ENCODE measurements around the gene PTPRR.

The PTPRR gene

GRCh38 chr12:70618371-70618770 is 302.2 kb downstream of the PTPRR start:
- ATAC-seq, result no peak

GRCh38 chr12:70617450-70617849 is 303.1 kb downstream of the PTPRR start:
- no peak for ATAC-seq
- TF ChIP-seq POU6F1 (CRISPR knock-in tag; IDR thresholded peaks at IDR 0.05; ENCODE audit: borderline replicate concordance, low read depth) (no peak), ZC3H10 (CRISPR knock-in tag; IDR thresholded peaks at IDR 0.05) (no peak), CREB5 (CRISPR knock-in tag; IDR thresholded peaks at IDR 0.05; ENCODE audit: low read depth) (no peak), CSDC2 (CRISPR knock-in tag; IDR thresholded peaks at IDR 0.05) (no peak), PPARA (CRISPR knock-in tag; IDR thresholded peaks at IDR 0.05; ENCODE audit: borderline replicate concordance) (no peak), ZNF8 (CRISPR knock-in tag; IDR thresholded peaks at IDR 0.05) (no peak), ISL1 (CRISPR knock-in tag; IDR thresholded peaks at IDR 0.05) (no peak), ZNF70 (CRISPR knock-in tag; IDR thresholded peaks at IDR 0.05) (no peak), OSR1 (CRISPR knock-in tag; IDR thresholded peaks at IDR 0.05) (no peak), TCF4 (CRISPR knock-in tag; IDR thresholded peaks at IDR 0.05; ENCODE audit: borderline replicate concordance) (no peak), GLIS3 (CRISPR knock-in tag; IDR thresholded peaks at IDR 0.05) (no peak), TSHZ2 (CRISPR knock-in tag; IDR thresholded peaks at IDR 0.05) (no peak), BACH2 (CRISPR knock-in tag; IDR thresholded peaks at IDR 0.05; ENCODE audit: borderline replicate concordance) (no peak), CSRNP3 (CRISPR knock-in tag; IDR thresholded peaks at IDR 0.05) (no peak)

More at GRCh38 chr12:70618371-70618770, 302.2 kb downstream of the PTPRR start:
- TF ChIP-seq ZC3H10 (CRISPR knock-in tag; IDR thresholded peaks at IDR 0.05) (no peak), ZFP30 (CRISPR knock-in tag; IDR thresholded peaks at IDR 0.05) (no peak), POU6F1 (CRISPR knock-in tag; IDR thresholded peaks at IDR 0.05; ENCODE audit: borderline replicate concordance, low read depth) (no peak), PPARA (CRISPR knock-in tag; IDR thresholded peaks at IDR 0.05; ENCODE audit: borderline replicate concordance) (no peak), ISL1 (CRISPR knock-in tag; IDR thresholded peaks at IDR 0.05) (no peak), ZNF70 (CRISPR knock-in tag; IDR thresholded peaks at IDR 0.05) (no peak), ZNF565 (CRISPR knock-in tag; conservative IDR thresholded peaks at IDR 0.05; ENCODE audit: low read depth) (no peak), ZFP3 (CRISPR knock-in tag; IDR thresholded peaks at IDR 0.05) (no peak), PATZ1 (CRISPR knock-in tag; IDR thresholded peaks at IDR 0.05; ENCODE audit: borderline replicate concordance) (no peak), RARB (CRISPR knock-in tag; IDR thresholded peaks at IDR 0.05) (no peak), ZNF8 (CRISPR knock-in tag; IDR thresholded peaks at IDR 0.05) (no peak), TOX (CRISPR knock-in tag; IDR thresholded peaks at IDR 0.05; ENCODE audit: borderline replicate concordance) (no peak), BACH2 (CRISPR knock-in tag; IDR thresholded peaks at IDR 0.05; ENCODE audit: borderline replicate concordance) (no peak), TSHZ2 (CRISPR knock-in tag; IDR thresholded peaks at IDR 0.05) (no peak)

All from SK-N-SH treated with all-trans-retinoic acid at 6 μM for 48 hours (cell line).